ENCODE results near the gene LAP3.
A peak's percentile ranks its signal among the peaks of the same experiment; 100 is the strongest.

Gene LAP3

DNA sequence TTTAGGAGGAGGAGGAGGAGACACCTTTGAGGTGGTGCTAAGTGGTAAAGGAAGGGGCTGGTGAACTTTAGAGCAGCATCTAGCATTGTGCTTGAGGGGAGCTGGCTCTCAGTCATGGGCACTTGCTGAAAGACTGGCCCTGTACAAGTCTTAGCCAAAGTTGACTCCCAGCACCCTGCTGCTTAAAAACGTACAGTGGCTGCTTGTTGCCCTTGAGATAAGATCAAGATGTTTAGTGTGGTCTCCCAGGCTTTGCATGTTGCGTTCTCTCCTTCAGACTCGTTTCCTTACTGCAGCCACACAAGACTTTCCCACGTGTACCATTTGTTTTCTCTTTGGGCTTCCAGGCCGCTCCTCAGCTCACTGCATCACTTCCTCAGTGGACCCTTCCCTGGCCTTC is 39.3 kb downstream of the LAP3 start:
- peak overlapping the region in 1 of 2 experiments; percentile 95; a peak in 2 of 4 replicates for H3K4me3 ChIP-seq (ENCODE audit: low read depth in 1 of 2, low read length in 2 of 2)
- H3K9me3 ChIP-seq (ENCODE audit: insufficient read depth, low read length, severe bottlenecking): no peaks in the 10 kb centered on the region
- H3K79me2 ChIP-seq (ENCODE audit: insufficient read depth, low read length): peaks cover 73% of the 10 kb centered on the region
- no peak overlapping the region for H2AFZ ChIP-seq (ENCODE audit: low read depth, low read length)
- H3K4me1 ChIP-seq (ENCODE audit: insufficient read depth, low read length): peaks cover 58% of the 10 kb centered on the region
- peaks cover 54% of the 10 kb centered on the region for H3K36me3 ChIP-seq (ENCODE audit: insufficient read depth, low read length)
- peak overlapping the region; percentile 35 for H3K9ac ChIP-seq (ENCODE audit: low read depth, low read length)
- DNase-seq (peak; percentile 47), ATAC-seq (ENCODE audit: insufficient read depth, low read depth) (peak; percentile 47)
- no peaks in the 10 kb centered on the region for H3K27me3 ChIP-seq (ENCODE audit: insufficient read depth, low read length, poor library complexity)
- no peak for TF ChIP-seq EZH2 (IDR thresholded peaks at IDR 0.05; ENCODE audit: borderline replicate concordance, low read depth, low read length, severe bottlenecking)
- no peak for TF ChIP-seq CTCF (IDR thresholded peaks at IDR 0.05; ENCODE audit: borderline replicate concordance, extremely low read depth, low read length, poor library complexity, severe bottlenecking)
- H4K20me1 ChIP-seq (ENCODE audit: insufficient read depth, low read length): peaks cover 45% of the 10 kb centered on the region
- H3K4me2 ChIP-seq (ENCODE audit: insufficient read depth, low read length): peak overlapping the region; percentile 83
- peak overlapping the region; percentile 39 for H3K27ac ChIP-seq (ENCODE audit: low read length)

DNA sequence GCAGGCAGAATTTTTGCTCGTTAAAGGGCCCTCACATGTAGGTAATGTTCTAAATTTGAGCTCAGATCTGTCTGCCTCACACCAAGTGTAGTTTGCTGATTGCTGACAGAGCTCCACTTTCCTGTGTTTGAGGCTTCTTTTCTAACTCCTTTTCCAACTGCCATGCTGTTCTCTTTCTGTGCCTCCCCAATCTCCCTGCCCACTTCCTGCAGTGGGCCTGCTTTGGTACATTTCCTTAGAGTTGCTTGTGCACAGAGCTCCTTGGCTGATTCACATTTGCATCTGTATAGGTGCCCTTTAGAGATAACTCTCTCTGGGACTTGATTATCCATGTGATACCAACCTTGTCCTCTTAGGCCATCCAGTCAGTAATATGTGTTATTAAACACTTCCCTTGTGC is 41.9 kb downstream of the LAP3 start:
- Histone ChIP-seq H2AFZ (ENCODE audit: low read depth, low read length) (no peak overlapping the region), H3K4me1 (ENCODE audit: insufficient read depth, low read length) (peaks cover 47% of the 10 kb centered on the region), H3K4me3 (ENCODE audit: low read depth in 1 of 2, low read length in 2 of 2) (peak overlapping the region in 1 of 2 experiments; percentile 28; a peak in 1 of 4 replicates), H3K4me2 (ENCODE audit: insufficient read depth, low read length) (peak overlapping the region; percentile 47), H3K9me3 (ENCODE audit: insufficient read depth, low read length, severe bottlenecking) (no peaks in the 10 kb centered on the region), H3K9ac (ENCODE audit: low read depth, low read length) (peak overlapping the region; percentile 19), H3K27ac (ENCODE audit: low read length) (peak overlapping the region; percentile 53), H3K27me3 (ENCODE audit: insufficient read depth, low read length, poor library complexity) (no peaks in the 10 kb centered on the region), H3K36me3 (ENCODE audit: insufficient read depth, low read length) (peaks cover 81% of the 10 kb centered on the region), H3K79me2 (ENCODE audit: insufficient read depth, low read length) (peaks cover 78% of the 10 kb centered on the region), H4K20me1 (ENCODE audit: insufficient read depth, low read length) (peaks cover 50% of the 10 kb centered on the region)
- ATAC-seq (ENCODE audit: insufficient read depth, low read depth) (peak; percentile 45), DNase-seq (peak; percentile 41)
- no peak for TF ChIP-seq EZH2 (IDR thresholded peaks at IDR 0.05; ENCODE audit: borderline replicate concordance, low read depth, low read length, severe bottlenecking)
- no peak for TF ChIP-seq CTCF (IDR thresholded peaks at IDR 0.05; ENCODE audit: borderline replicate concordance, extremely low read depth, low read length, poor library complexity, severe bottlenecking)

DNA sequence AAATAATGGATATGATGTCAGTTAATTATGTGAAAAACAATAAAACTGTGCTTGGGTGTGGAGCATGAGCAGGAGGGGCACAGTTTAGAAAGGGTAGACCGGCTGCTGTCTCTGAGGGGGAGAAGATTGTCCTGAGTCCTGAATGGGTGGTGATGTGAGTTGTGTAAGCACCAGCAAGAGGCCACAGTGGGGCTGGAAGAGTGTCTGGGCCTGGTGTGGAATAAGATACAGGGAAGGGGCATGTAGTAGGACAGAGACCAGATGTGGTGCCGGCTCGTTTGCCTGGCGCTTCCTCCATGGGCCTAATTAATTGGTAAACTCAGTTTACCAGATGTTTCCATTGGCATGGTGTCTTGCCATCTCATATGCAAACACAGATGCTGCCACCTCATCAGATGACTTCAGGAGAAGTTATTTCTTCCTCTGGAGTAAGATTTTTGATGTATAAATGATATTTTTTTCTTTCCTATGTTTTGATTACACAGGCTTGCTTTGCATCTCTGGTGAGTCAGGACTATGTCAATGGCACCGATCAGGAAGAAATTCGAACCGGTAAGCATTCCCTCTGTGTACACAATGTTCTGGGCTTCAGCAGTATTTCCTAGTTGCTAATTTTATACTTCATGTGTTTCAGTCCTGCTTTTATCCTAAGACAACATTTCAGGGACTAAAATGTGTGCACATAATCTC is 42.6 kb downstream of the LAP3 start:
- peaks cover 75% of the 10 kb centered on the region for H3K79me2 ChIP-seq (ENCODE audit: insufficient read depth, low read length)
- H3K36me3 ChIP-seq (ENCODE audit: insufficient read depth, low read length): peaks cover 87% of the 10 kb centered on the region

More for the DNA sequence above, 42.6 kb downstream of the LAP3 start:
- Histone ChIP-seq H4K20me1 (ENCODE audit: insufficient read depth, low read length) (peaks cover 51% of the 10 kb centered on the region), H3K4me3 (ENCODE audit: low read depth in 1 of 2, low read length in 2 of 2) (no peak overlapping the region), H3K27ac (ENCODE audit: low read length) (peak overlapping the region; percentile 53; the same call in 1 of the 2 replicates), H3K4me1 (ENCODE audit: insufficient read depth, low read length) (peaks cover 47% of the 10 kb centered on the region), H3K4me2 (ENCODE audit: insufficient read depth, low read length) (peak overlapping the region; percentile 47), H2AFZ (ENCODE audit: low read depth, low read length) (no peak overlapping the region), H3K27me3 (ENCODE audit: insufficient read depth, low read length, poor library complexity) (no peaks in the 10 kb centered on the region), H3K9ac (ENCODE audit: low read depth, low read length) (peak overlapping the region; percentile 19), H3K9me3 (ENCODE audit: insufficient read depth, low read length, severe bottlenecking) (no peaks in the 10 kb centered on the region)
- no peak for TF ChIP-seq EZH2 (IDR thresholded peaks at IDR 0.05; ENCODE audit: borderline replicate concordance, low read depth, low read length, severe bottlenecking)
- no peak for TF ChIP-seq CTCF (IDR thresholded peaks at IDR 0.05; ENCODE audit: borderline replicate concordance, extremely low read depth, low read length, poor library complexity, severe bottlenecking)
- DNase-seq: no peak
- no peak for ATAC-seq (ENCODE audit: insufficient read depth, low read depth)

Data from DND-41 (cell line).